IMR-90 (cell line): Measurements from ENCODE around the gene PLXNC1.

Experiments
- MAFK ChIP-seq: IDR thresholded peaks from 2 replicates; pipeline ENCODE4 v1.6.1; 2012; ENCODE audit warnings: low read depth, low read length, improper control_type of control experiment
- POLR2A ChIP-seq: IDR thresholded peaks from 2 replicates; pipeline ENCODE4 v1.6.1; 2012; ENCODE audit warnings: mild to moderate bottlenecking, low read depth, low read length
- TF ChIP-seq, protein P1 (sequence below): conservative IDR thresholded peaks from 2 replicates; pipeline ENCODE4 v1.5.1; 2012; ENCODE audit warnings: mild to moderate bottlenecking, low read depth, low read length, improper control_type of control experiment

DNA sequence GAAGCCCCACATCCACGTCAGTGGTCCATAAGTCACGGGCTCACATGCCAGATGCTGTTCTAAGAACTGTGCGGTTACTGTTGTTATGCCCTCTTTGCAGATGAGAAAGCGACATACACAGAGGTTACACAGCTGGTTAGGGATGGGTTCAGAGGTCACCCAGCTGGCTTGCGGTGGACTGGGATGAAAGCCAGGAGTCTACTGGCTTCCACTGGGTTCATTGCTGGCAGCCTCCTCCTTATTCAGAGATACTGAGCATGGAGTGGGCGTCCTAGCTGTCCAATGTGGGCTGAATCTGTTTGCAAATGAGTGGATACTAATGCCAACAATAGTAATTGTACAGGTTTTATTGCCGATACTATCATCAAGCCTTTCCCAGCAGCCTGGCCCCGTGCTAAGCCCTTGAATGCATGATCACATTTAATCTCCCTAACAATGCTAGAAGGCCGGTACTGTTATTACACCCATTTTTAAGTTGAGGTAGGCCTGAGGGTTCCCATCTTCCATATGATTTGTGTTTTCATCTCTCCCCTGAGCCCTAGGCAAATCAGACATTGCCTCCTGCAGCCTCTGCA is 129.1 kb downstream of the PLXNC1 start:
- TF ChIP-seq MAFK (no peak), POLR2A (no peak)
- TF ChIP-seq, protein P1, sequence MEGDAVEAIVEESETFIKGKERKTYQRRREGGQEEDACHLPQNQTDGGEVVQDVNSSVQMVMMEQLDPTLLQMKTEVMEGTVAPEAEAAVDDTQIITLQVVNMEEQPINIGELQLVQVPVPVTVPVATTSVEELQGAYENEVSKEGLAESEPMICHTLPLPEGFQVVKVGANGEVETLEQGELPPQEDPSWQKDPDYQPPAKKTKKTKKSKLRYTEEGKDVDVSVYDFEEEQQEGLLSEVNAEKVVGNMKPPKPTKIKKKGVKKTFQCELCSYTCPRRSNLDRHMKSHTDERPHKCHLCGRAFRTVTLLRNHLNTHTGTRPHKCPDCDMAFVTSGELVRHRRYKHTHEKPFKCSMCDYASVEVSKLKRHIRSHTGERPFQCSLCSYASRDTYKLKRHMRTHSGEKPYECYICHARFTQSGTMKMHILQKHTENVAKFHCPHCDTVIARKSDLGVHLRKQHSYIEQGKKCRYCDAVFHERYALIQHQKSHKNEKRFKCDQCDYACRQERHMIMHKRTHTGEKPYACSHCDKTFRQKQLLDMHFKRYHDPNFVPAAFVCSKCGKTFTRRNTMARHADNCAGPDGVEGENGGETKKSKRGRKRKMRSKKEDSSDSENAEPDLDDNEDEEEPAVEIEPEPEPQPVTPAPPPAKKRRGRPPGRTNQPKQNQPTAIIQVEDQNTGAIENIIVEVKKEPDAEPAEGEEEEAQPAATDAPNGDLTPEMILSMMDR, result no peak
